ENCODE data around the gene PTMS.
"Not testable (repeated sequence)": the region's sequence is repeated elsewhere in the genome, so short reads cannot be mapped to it uniquely, and the experiment has no call there.

Gene PTMS, protein sequence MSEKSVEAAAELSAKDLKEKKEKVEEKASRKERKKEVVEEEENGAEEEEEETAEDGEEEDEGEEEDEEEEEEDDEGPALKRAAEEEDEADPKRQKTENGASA

DNA sequence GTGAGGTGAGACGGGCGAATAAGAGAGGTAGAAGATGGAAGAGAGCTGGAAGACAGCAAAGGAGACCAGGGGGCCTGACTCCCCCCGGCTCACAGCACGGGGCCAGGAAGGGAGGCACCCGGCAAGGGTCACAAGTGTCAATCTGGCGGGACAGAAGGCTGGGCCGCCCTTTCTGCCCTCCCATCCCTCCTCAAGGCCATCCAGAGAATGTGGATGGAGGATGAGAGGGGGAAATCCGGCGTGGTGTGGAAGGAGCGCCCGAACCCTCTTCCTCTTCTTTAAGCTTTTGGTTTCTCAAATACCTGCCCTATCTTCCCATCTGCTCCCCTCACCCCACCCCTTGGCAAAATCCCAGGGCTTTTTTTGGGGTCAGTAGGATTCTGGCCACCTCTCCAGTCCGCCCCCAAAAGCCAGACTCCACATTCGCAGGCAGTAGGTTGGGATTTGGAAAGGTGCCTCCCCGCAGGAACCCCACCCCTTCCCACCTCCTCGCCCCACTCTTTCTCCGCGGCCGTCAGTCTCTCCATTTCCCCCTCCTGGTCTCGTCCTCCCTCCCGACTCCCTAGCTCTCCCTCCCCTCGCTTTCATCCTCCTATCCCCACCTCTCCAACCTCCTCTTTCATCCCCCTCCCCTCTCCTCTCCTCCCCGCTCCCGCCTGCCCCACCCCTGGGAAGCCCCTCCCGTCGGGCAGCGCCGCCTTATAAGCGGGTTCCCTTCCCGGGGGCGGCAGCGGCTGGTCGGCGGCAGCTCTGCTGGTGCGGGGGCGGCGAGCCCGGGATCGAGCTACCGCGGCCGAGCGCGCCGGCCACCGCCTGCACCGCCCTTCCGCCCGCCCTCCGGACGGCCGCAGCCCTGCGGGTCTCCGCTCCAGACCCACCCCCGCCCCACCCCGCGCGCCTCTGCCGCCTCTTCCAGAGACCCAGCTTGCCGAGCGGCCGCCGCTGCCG, at the start of gene PTMS:
PTMS (plus strand) TSS at position 730 of the 948 bp plus-strand sequence. CDS start 343 bp downstream, outside the sequence.
- DNase-seq, result peak; percentile 98

DNA sequence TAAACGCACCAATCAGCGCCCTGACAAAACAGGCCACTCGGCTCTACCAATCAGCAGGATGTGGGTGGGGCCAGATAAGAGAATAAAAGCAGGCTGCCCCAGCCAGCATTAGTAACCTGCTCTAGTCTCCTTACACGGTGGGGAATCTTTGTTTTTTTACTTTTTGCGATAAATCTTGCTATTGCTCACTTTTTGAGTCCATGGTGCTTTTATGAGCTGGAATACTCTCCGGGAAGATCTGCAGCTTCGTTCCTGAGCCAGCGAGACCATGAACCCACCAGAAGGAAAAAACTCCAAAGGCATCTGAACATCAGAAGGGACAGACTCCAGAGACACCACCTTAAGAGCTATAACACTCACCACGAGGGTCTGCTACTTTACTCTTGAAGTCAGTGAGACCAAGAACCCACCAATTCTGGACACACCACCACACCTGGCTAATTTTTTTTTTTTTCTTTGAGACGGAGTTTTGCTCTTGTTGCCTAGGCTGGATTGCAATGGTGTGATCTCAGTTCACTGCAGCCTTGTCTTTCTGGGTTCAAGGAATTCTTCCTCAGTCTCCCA, 49.2 kb upstream of the PTMS start:
- no peak for DNase-seq

DNA sequence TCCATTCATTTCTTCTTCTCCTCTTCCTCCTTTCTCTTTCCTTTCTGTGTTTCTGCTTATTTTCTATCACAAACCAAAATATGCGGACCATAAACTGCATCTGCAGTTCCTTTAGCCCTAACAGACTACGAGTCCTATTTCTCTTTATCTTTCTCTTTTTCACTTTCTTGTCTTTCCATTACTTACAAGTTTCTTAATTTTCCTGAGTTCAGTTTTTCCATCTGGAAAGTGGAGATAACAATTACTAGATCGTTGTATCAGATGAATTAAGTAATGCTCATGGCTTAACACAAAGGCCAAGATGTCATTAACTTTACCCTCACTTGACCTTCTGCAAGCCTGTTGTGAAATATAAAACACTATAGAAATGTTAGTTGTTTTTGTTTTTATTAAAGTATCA, 43.3 kb upstream of the PTMS start:
- DNase-seq, result no peak

DNA sequence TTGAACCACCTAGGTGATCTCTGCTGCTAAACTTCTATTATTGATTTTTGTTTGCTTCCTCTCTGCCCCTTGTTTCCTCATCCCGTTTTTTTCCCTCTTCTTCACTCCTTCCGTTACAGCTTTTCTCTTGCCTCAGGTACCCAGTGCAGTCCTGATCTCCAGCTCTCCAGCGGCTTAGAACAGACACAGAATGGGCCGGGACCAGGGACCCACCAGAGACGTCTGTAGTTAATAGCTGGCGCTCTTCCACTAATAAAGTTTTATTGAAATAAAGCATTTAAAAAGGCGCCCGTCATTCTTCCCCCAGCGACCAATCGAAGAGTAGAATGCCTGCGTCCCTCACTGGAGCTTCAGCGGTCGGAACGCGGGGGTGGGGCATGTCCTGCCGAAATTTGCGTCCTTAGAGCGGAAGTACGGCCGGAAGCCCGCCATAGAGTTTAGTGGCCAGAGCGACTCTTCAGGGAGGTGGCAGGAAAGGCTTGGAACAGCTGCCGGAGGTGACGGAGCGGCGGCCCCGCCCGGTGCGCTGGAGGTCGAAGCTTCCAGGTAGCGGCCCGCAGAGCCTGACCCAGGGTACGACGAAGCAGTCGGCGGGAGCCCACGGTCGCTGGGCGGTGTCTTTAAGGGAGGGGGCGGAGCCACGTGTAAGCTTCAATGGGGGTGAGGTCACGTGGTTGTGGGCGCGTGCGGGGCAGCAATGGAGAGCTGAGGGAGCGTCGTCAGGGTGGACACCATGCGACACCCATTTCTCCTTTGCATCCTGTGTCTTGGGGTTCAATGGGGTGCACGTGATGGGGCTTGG, 42.4 kb upstream of the PTMS start, which contains the start of gene COPS7A:
COPS7A (plus strand) TSS at position 440 of the 802 bp plus-strand sequence. CDS start 611 bp downstream, outside the sequence.
- DNase-seq, result peak; percentile 100

DNA sequence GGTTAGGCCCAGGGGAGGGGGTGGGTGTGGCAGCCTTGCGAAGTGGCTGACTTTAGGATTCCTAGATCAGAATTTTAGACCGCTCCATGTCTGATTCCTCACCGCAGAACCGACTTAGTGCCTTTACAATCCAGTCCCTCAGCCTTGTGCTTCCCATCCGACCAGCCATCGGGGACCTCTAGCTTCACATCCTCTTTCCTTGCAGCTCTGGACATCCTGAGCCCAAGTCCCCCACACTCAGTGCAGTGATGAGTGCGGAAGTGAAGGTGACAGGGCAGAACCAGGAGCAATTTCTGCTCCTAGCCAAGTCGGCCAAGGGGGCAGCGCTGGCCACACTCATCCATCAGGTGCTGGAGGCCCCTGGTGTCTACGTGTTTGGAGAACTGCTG, 41.8 kb upstream of the PTMS start:
- DNase-seq, result peak; percentile 65

DNA sequence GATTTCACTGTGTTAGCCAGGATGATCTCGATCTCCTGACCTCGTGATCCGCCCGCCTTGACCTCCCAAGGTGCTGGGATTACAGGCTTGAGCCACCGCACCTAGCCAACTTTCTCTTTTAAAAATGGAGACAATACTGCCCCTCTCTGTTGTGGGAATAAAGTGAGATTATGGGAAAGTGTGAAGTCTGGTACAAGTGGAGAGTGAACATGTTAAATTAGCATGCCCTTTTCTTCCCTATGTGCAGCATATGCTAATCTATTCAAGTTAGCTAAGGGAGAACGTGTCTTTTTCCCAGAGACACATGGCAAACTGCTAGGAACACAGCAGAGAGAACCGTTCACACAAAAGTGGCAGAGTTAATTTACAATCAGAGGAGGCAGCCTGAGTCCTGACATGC, 40.8 kb upstream of the PTMS start:
- DNase-seq, result no peak

DNA sequence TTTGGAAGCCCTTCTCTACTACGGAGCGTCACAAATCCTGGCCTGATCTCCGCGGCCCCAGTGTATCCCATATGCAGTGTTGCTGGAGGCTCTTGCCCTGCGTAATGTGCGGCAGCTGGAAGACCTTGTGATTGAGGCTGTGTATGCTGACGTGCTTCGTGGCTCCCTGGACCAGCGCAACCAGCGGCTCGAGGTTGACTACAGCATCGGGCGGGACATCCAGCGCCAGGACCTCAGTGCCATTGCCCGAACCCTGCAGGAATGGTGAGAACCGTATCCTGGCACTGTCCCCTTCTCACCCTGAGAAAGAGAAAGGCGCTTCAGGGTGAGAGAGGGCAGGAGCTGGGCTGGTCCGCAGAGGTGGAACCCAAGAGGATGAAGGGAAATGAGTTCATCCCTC, 37.0 kb upstream of the PTMS start:
- DNase-seq, result no peak

DNA sequence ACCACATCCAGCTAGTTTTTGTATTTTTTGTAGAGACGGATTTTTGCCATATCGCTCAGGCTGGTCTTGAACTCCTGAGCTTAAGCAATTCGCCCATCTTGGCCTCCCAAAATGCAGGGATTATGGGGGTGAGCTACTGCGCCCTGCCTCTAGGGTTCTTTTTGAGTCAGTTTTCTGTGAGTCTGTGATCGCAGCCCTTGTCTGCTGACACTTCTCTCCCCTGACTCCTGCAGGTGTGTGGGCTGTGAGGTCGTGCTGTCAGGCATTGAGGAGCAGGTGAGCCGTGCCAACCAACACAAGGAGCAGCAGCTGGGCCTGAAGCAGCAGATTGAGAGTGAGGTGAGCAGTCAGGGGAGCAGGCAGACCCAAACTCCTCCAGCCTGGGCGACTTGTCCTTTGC, 36.0 kb upstream of the PTMS start:
- no peak for DNase-seq

DNA sequence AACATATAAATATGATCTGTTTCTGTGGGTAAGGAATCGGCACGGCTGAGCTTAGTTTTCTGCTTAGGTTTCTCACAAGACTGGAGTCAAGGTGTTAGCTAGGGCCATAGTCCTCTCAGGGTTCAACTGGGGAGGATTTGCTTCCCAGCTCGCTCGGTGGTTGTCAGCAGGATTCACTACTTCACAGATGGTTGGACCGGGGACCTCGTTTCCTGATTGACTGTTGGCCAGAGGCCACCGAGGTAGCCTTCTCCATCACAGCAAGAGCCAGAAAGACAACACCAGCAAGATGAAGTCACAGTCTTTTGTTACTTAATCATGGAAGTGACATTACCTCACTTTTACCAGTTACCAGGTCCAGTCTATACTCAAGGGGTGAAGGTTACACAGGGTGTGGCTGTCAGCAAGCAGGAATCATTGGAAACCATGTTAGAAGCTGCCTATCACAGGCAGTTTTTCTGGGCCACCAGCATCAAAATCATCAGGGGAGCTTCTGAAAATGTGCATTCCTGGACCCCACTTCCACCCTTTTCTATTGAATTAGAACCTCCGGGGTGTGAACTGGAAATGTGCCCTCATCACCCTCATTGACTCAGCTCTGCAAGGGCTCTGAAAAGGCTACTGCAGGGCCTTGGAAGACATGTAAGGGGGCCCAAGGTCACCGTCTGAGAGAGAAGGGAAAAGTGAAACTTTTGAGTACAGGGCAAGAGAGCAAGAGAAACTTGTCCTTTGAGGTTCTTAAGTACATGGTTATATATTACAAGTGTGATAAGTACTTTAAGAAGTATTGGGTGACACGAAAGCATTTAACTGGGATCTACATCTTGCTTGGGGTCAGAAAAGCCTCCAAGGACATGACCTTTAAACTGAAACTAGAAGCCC, 31.4 kb upstream of the PTMS start:
- no peak for DNase-seq

DNA sequence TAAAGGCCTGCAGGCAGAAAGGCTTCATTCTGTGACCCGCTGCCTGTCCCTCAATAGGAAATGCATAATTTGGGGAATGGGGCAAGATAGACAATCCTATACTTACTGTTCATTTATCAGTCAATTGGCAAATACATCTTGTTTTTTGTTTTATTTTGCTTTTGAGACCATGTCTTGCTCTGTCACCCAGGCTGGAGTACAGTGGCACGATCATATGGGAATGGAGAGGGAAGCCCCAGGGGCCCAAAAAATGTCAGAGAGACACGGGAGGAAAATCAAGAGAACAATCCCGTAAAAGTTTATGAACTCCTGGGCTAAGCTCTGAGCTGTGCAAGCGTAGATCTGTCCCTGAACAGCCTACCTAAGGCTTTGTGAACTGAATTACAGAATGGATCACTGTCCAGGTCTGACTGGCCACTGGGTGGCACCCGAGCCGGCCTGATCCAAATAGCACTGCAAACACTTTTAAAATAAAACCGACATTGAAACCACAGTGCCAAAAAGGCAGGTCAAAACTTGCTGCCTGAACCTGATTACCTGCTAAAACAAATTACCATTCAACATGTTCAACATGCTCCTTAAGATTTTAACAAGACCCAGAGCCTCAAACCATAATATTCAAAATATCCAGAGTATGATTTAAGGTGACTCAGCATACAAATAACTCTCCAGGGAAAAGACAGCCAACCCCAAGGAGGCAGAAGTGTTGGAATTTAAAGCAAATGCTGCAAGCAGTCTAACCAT, 30.5 kb upstream of the PTMS start:
- peak; percentile 83 for DNase-seq

DNA sequence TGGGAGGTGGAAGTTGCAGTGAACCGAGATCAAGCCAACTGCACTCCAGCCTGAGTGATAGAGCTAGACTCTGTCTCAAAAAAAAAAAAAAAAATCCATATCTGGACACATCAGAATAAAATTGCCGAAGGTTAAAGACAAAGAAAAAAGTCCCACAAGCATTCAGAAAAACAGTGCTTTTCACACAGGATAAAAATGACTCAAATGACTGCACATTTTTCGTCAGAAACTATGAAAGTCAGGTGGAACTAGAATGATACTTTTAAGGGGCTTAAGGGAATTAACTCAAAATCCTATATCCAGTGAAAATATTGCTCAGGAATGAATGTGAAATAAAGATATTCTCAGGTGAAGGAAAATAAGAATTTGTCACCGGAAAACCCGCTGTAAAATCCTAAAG, 29.4 kb upstream of the PTMS start:
- DNase-seq, result no peak

DNA sequence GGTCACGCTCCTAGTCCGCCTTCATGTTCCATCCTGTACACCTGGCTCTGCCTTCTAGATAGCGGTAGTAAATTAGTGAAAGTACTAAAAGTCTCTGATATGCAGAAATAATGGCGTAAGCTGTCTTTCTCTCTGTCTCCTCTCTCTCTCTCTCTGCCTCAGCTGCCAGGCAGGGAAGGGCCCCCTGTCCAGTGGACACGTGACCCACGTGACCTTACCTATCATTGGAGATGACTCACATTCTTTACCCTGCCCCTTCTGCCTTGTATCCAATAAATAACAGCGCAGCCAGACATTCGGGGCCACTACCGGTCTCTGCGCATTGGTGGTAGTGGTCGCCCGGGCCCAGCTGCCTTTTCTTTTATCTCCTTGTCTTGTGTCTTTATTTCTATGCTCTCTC, 24.1 kb upstream of the PTMS start:
- not testable (repeated sequence) for DNase-seq

DNA sequence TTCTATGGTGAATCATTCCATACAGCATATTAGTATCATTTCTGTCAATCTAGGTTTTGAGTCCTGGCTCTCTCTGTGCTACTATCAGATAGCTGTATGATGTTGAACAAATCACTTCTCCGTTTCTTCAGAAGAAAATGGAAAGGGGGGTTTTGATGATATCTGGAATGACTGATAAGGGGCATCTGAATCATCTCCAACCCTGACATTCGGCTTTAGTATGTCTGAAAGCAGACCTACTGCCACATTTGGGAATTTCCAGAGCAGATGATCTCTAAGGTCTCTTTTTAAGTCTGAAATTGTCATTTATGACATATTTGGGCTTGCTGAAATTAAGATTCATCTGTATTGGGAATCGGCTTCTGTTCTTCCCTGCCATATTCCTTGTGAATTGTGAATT, 23.3 kb upstream of the PTMS start:
- DNase-seq, result no peak

DNA sequence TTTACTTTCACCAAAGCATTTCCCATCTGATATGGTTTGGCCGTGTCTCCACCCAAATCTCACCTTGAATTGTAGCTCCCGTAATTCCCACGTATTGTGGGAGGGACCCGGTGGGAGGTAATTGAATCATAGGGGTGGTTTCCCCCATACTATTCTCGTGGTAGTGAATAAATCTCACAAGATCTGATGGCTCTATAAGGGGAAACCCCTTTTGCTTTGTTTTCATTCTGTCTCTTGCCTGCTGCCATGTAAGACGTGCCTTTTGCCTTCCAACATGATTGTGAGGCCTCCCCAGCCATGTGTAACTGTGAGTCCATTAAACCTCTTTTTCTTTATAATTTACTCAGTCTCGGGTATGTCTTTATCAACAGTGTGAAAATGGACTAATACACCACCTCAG, 22.9 kb upstream of the PTMS start:
- DNase-seq, result not testable (repeated sequence)

DNA sequence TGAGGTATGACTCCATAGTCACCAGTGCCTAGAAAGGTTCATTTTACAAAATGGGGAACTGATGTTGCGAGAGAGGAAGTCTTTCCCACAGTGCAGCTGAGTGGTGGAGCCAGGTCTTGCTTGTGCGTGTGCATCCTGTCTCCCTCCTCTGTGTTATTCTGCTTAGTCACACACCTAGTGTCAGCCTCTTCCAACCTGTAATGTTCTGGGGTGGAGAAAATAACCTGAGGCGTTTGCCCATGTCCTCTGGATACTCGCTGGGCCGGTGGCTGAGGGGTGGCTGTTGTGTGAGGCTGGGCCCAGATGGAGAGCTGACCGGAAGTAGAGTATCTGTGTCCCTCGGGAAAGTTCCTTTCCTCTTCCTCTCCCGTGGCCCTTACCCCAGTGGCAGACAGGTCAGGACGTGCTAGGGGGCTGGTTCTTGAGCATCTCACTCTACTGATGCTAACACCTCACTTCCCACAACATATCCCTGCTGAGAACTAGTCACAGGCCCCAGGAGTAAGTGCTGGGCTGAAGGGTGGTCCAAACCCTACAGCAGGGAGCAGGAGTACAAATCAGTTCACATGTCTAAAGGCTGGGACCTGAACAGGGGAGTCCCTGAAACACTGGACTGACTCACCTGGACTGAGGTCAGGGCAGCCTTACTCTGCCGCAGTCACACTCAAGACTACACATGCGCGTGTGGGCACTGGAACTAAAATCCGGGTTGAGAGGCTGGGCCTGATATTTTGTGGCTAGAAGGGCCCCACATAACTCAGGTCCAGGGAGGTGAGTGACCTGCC, 20.2 kb upstream of the PTMS start:
- peak; percentile 72 for DNase-seq

DNA sequence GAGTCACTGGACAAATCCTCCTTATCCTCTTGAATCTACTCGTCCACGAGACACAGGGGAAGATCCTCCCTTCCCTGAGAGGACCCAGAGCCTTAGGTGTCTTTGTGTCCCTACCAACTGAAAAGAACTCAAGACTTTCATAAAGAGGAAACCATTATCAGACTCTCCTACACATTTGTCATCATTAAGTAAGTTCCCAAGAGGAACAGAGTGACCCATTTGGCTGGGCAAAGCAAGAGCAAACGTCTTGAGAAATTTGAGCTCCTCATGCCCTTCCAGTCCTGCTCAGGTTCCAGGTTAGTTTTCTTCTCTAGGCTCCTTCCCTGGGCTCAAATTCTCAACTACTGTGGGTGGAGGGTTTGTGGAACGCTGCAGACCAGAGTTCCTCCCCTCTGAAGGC, 18.9 kb upstream of the PTMS start:
- no peak for DNase-seq

DNA sequence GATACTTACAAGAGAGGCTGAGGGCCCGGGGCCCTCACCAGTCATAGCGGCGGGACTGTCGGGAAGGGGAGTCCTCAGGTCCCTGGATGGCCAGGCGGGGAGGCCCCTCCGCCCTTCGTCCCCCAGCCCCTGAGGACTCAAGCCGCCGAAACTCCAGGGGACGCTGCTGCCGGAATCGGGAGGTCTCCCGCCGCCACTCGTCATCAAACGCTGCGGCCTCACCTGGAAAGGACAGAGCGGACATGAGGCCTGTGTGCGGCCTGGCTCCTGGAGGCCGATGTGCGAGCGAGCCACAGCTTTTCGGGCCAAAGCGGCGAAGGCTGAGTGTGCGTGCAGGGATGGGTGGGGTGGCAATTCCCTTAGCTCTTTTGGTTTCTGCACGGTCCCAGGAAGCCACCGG, 17.4 kb upstream of the PTMS start:
- DNase-seq, result no peak

DNA sequence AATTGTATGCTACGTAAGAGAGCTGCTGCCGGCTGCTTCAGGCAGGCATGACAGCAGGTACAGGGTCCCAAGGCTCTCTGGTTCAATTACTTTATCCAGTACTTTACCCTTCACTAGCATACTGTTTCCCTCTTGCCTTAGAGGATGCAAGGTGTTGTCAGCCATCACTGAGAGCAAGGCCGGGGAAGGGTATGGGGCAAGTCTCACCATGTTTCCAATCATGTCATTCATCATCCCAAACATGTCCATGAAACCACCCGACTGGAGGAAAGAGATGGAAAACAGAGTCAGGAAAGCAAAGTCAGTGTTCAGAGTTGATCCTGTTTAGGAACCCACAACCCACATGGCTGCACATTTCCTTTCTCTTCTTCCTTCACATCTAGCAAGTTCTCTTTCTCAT, 15.7 kb upstream of the PTMS start:
- no peak for DNase-seq

DNA sequence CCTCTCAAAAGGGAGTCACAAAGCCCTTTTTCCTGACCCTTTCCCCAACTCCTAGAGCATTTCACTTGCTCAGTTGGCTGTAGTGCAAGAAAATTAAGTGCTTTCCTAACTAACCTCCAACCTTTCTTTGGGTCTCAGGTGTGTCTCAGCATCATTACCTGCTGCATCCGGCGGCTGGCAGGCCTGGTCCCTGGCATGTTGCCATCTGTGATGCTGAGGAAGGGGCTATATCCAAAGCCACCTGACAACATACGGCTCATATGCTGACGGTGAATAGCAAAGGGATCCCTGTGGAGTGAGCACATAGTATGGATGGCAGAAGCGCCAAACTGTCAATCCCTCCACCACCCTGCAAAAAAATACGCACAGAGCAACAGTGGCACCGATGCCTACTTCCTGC, 14.4 kb upstream of the PTMS start:
- no peak for DNase-seq

DNA sequence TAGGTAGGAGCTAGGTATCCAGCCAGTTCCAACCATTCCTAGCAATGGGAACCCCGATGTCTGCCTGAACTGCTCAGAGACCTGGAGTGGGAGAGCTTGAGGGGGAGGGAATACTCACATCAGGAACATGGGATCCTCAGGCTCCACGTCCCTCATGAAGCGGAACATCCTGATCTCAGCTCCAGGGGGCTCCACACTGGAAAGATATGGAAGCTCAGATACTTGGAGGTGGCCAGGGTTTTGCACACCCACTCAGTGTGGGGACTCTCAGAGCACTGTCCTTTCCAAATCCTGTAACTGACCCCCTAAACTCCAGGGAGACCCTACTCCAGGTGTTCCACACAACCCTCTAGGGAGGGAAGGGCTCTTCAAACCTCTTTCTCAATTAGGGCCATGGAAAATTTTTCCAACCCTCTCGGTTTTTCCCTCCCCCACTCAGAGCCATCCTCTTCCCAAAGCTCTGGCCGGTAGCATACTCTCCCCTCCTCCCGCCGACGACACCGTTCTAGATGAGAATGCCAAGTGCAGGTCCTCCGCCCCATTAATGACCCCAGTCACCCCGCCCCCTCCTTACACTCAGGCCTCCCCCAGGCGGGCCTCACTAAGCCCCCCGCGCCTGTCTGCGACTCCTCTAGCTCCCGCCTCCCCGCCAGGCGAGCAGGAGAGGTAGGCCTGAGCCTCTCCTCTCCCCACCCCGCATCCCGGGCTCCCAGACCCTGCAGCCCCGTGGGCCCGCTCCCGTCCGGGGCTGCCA, 13.8 kb upstream of the PTMS start:
- peak; percentile 77 for DNase-seq

Data from islet precursor cell (in vitro differentiated cells).